Measurements from ENCODE around the gene INVS. TPM values are rescaled to one million over a fixed set of nuclear protein-coding genes. Genes with fewer than 3 reads are reported as not detected.

Gene INVS
- total and polyA plus RNA-seq, 2 experiments from 2014 or later: 8.5 to 17.0 TPM

GRCh38 chr9:100190339-100190738 lies 91.3 kb downstream of the INVS start:
- Histone ChIP-seq H2AFZ (no peak overlapping the region), H3K36me3 (ENCODE audit: low read depth) (peaks cover 22% of the 10 kb centered on the region; the same call in 1 of the 2 replicates), H3K4me3 (no peak overlapping the region), H3K4me1 (ENCODE audit: insufficient read depth) (no peaks in the 10 kb centered on the region), H3K4me2 (ENCODE audit: unreplicated experiment) (no peak overlapping the region), H4K20me1 (ENCODE audit: insufficient read depth) (no peaks in the 10 kb centered on the region), H3K9ac (no peak overlapping the region), H3K79me2 (ENCODE audit: insufficient read depth) (no peaks in the 10 kb centered on the region; the same call in 1 of the 2 replicates), H3F3A (ENCODE audit: insufficient read depth) (no peaks in the 10 kb centered on the region), H3K27me3 (replicated peaks; ENCODE audit: insufficient read depth) (no peaks in the 10 kb centered on the region), H3K9me3 (ENCODE audit: low read depth) (peaks cover 7% of the 10 kb centered on the region), H3K9me2 (ENCODE audit: insufficient read depth) (no peaks in the 10 kb centered on the region), H3K27ac (no peak overlapping the region)
- in situ Hi-C loops (cut with MboI): no loop called here
- DNase-seq: no peak
- WGBS, 2 experiments (ENCODE audit: low coverage in 1 of 2, low lambda C conversion rate in 2 of 2, missing lambda C conversion rate in 2 of 2): 94 to 98% methylated on average over 2 of the region's 2 CpGs
- TF ChIP-seq EZH2 (IDR thresholded peaks at IDR 0.05; ENCODE audit: insufficient read depth, poor library complexity, severe bottlenecking) (no peak), EZH2phosphoT487 (IDR thresholded peaks at IDR 0.05; ENCODE audit: insufficient read depth, low read depth) (no peak)

- Histone ChIP-seq H3K79me2 (ENCODE audit: insufficient read depth) (no peaks in the 10 kb centered on the region; the same call in 1 of the 2 replicates), H3F3A (ENCODE audit: insufficient read depth) (no peaks in the 10 kb centered on the region), H3K4me3 (no peak overlapping the region), H3K4me2 (ENCODE audit: unreplicated experiment) (no peak overlapping the region), H3K27me3 (replicated peaks; ENCODE audit: insufficient read depth) (no peaks in the 10 kb centered on the region), H2AFZ (no peak overlapping the region), H3K4me1 (ENCODE audit: insufficient read depth) (no peaks in the 10 kb centered on the region), H3K36me3 (ENCODE audit: low read depth) (peaks cover 22% of the 10 kb centered on the region; the same call in 1 of the 2 replicates), H3K9ac (no peak overlapping the region), H3K27ac (no peak overlapping the region), H3K9me3 (ENCODE audit: low read depth) (peaks cover 7% of the 10 kb centered on the region), H3K9me2 (ENCODE audit: insufficient read depth) (no peaks in the 10 kb centered on the region), H4K20me1 (ENCODE audit: insufficient read depth) (no peaks in the 10 kb centered on the region)
- TF ChIP-seq EZH2 (IDR thresholded peaks at IDR 0.05; ENCODE audit: insufficient read depth, poor library complexity, severe bottlenecking): no peak
- TF ChIP-seq EZH2phosphoT487 (IDR thresholded peaks at IDR 0.05; ENCODE audit: insufficient read depth, low read depth): no peak
- in situ Hi-C loops (cut with MboI): no loop called here
- no peak for DNase-seq
These were observed 92.2 kb downstream of the INVS start for GRCh38 chr9:100191264-100191663.

GRCh38 chr9:100193078-100193477 lies 94.0 kb downstream of the INVS start:
- no peaks in the 10 kb centered on the region for H4K20me1 ChIP-seq (ENCODE audit: insufficient read depth)
- no peak overlapping the region for H3K27ac ChIP-seq
- no peak overlapping the region for H3K4me3 ChIP-seq
- no peak overlapping the region for H3K9ac ChIP-seq
- no peak for DNase-seq
- no peaks in the 10 kb centered on the region for H3K27me3 ChIP-seq (replicated peaks; ENCODE audit: insufficient read depth)
- no peak overlapping the region for H3K4me2 ChIP-seq (ENCODE audit: unreplicated experiment)
- WGBS, 2 experiments (ENCODE audit: low coverage in 1 of 2, low lambda C conversion rate in 2 of 2, missing lambda C conversion rate in 2 of 2): 99 to 100% methylated on average over 3 of the region's 3 CpGs
- H3F3A ChIP-seq (ENCODE audit: insufficient read depth): no peaks in the 10 kb centered on the region
- no peaks in the 10 kb centered on the region for H3K4me1 ChIP-seq (ENCODE audit: insufficient read depth)
- no peak for TF ChIP-seq EZH2phosphoT487 (IDR thresholded peaks at IDR 0.05; ENCODE audit: insufficient read depth, low read depth)
- no peak for TF ChIP-seq EZH2 (IDR thresholded peaks at IDR 0.05; ENCODE audit: insufficient read depth, poor library complexity, severe bottlenecking)
- no peaks in the 10 kb centered on the region for H3K9me2 ChIP-seq (ENCODE audit: insufficient read depth)
- H3K36me3 ChIP-seq (ENCODE audit: low read depth): peaks cover 22% of the 10 kb centered on the region; the same call in 1 of the 2 replicates
- H3K79me2 ChIP-seq (ENCODE audit: insufficient read depth): no peaks in the 10 kb centered on the region; the same call in 1 of the 2 replicates
- H2AFZ ChIP-seq: no peak overlapping the region
- in situ Hi-C loops (cut with MboI): no loop called here
- H3K9me3 ChIP-seq (ENCODE audit: low read depth): peaks cover 7% of the 10 kb centered on the region

- 92 to 96% methylated on average over 3 of the region's 3 CpGs for WGBS, 2 experiments (ENCODE audit: low coverage in 1 of 2, low lambda C conversion rate in 2 of 2, missing lambda C conversion rate in 2 of 2)
- no peaks in the 10 kb centered on the region for H4K20me1 ChIP-seq (ENCODE audit: insufficient read depth)
- H3F3A ChIP-seq (ENCODE audit: insufficient read depth): no peaks in the 10 kb centered on the region
- no peak overlapping the region for H3K4me3 ChIP-seq
- no peak overlapping the region for H3K4me2 ChIP-seq (ENCODE audit: unreplicated experiment)
- DNase-seq: no peak
- in situ Hi-C loops (cut with MboI): no loop called here
- H3K9ac ChIP-seq: no peak overlapping the region
- H3K4me1 ChIP-seq (ENCODE audit: insufficient read depth): no peaks in the 10 kb centered on the region
- no peak overlapping the region for H3K27ac ChIP-seq
- no peaks in the 10 kb centered on the region for H3K79me2 ChIP-seq (ENCODE audit: insufficient read depth)
- no peak overlapping the region for H2AFZ ChIP-seq
- no peaks in the 10 kb centered on the region for H3K27me3 ChIP-seq (replicated peaks; ENCODE audit: insufficient read depth)
- H3K36me3 ChIP-seq (ENCODE audit: low read depth): peaks cover 14% of the 10 kb centered on the region; the same call in 1 of the 2 replicates
- no peaks in the 10 kb centered on the region for H3K9me2 ChIP-seq (ENCODE audit: insufficient read depth)
- no peak for TF ChIP-seq EZH2 (IDR thresholded peaks at IDR 0.05; ENCODE audit: insufficient read depth, poor library complexity, severe bottlenecking)
- TF ChIP-seq EZH2phosphoT487 (IDR thresholded peaks at IDR 0.05; ENCODE audit: insufficient read depth, low read depth): no peak
- H3K9me3 ChIP-seq (ENCODE audit: low read depth): peaks cover 7% of the 10 kb centered on the region
These were observed 97.2 kb downstream of the INVS start for GRCh38 chr9:100196215-100196614.

- Histone ChIP-seq H3K4me1 (ENCODE audit: insufficient read depth) (no peaks in the 10 kb centered on the region), H3F3A (ENCODE audit: insufficient read depth) (no peaks in the 10 kb centered on the region), H2AFZ (no peak overlapping the region), H3K79me2 (ENCODE audit: insufficient read depth) (no peaks in the 10 kb centered on the region), H3K4me2 (ENCODE audit: unreplicated experiment) (no peak overlapping the region), H3K9me3 (ENCODE audit: low read depth) (peaks cover 1% of the 10 kb centered on the region), H4K20me1 (ENCODE audit: insufficient read depth) (no peaks in the 10 kb centered on the region), H3K27ac (no peak overlapping the region), H3K9me2 (ENCODE audit: insufficient read depth) (no peaks in the 10 kb centered on the region), H3K27me3 (replicated peaks; ENCODE audit: insufficient read depth) (no peaks in the 10 kb centered on the region), H3K9ac (no peak overlapping the region), H3K36me3 (ENCODE audit: low read depth) (peaks cover 8% of the 10 kb centered on the region; the same call in 1 of the 2 replicates), H3K4me3 (no peak overlapping the region)
- no peak for DNase-seq
- TF ChIP-seq EZH2 (IDR thresholded peaks at IDR 0.05; ENCODE audit: insufficient read depth, poor library complexity, severe bottlenecking): no peak
- no peak for TF ChIP-seq EZH2phosphoT487 (IDR thresholded peaks at IDR 0.05; ENCODE audit: insufficient read depth, low read depth)
- in situ Hi-C loops (cut with MboI): no loop called here
- 92 to 100% methylated on average over 1 of the region's 1 CpG for whole genome bisulfite sequencing, 2 experiments (ENCODE audit: low coverage in 1 of 2, low lambda C conversion rate in 2 of 2, missing lambda C conversion rate in 2 of 2)
These were observed 97.8 kb downstream of the INVS start for GRCh38 chr9:100196828-100197227.

Measured in GM23248 (cell line).